Colon (tissue), 2 donors: Measurements from ENCODE around the gene HOATZ.

Experiments used
- FAIRE-seq: peaks from 2 replicates; lab custom pipeline; 2012; peaks lifted over from hg19 to GRCh38; lab: Jason Lieb, UNC
- donor health status: control.
- donor health status: control.

Gene HOATZ

GRCh38 chr11:111582881-111583280 is 68.3 kb downstream of the HOATZ start:
- no peak for FAIRE-seq

GRCh38 chr11:111585371-111585770 is 70.8 kb downstream of the HOATZ start:
- no peak for FAIRE-seq

GRCh38 chr11:111586388-111586831 is 71.8 kb downstream of the HOATZ start:
- no peak for FAIRE-seq
